GM10266 (cell line): Measurements from ENCODE around the gene KCND3.

ENCODE experiments used
- DNase-seq: peaks from one replicate; pipeline ENCODE4 v3.0.0; 2012; ENCODE audit errors: extremely low spot score
- TF ChIP-seq, protein P1 (sequence below): IDR thresholded peaks from 2 replicates; pipeline ENCODE4 v1.5.1; 2012; ENCODE audit warnings: mild to moderate bottlenecking, low read depth; ENCODE audit not compliant: control insufficient read depth, insufficient read depth; ENCODE audit errors: missing control alignments

The KCND3 gene

DNA sequence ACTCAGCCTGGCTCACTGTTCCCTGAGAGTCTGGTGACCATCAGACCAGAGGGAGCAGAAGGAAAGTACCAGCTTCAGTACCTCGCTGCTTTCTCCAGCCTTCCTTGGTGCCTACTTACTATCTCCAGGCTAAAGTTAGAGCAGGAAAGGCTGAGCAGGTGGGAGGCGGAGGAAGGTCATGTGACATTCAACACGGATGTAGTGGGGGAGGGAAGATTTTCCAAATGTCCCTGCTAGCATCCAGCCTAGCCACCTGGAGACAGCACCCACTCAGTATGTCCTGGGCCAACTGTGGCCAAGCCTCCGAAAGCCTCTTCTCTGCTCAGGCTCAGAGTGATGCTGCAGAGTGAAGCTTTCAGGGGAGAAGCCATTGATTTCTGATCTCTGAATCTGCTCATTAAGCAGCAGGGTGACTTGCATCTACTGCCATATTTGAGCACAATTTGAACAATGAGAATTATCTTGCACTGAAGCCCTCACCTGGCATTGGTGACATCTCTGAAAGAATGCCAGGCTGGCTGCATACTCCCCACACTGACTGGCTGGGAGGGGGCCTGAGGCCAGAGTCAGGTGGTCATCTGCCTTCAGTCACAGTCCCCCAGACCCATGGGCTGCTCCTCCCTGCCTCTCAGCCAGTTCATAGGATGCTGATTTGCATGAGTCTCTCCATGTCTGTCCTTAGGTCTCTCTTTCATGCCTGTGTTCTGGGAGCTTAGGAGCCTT lies 86.2 kb downstream of the KCND3 start:
- no peak for DNase-seq
- TF ChIP-seq, protein P1, sequence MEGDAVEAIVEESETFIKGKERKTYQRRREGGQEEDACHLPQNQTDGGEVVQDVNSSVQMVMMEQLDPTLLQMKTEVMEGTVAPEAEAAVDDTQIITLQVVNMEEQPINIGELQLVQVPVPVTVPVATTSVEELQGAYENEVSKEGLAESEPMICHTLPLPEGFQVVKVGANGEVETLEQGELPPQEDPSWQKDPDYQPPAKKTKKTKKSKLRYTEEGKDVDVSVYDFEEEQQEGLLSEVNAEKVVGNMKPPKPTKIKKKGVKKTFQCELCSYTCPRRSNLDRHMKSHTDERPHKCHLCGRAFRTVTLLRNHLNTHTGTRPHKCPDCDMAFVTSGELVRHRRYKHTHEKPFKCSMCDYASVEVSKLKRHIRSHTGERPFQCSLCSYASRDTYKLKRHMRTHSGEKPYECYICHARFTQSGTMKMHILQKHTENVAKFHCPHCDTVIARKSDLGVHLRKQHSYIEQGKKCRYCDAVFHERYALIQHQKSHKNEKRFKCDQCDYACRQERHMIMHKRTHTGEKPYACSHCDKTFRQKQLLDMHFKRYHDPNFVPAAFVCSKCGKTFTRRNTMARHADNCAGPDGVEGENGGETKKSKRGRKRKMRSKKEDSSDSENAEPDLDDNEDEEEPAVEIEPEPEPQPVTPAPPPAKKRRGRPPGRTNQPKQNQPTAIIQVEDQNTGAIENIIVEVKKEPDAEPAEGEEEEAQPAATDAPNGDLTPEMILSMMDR, result no peak

DNA sequence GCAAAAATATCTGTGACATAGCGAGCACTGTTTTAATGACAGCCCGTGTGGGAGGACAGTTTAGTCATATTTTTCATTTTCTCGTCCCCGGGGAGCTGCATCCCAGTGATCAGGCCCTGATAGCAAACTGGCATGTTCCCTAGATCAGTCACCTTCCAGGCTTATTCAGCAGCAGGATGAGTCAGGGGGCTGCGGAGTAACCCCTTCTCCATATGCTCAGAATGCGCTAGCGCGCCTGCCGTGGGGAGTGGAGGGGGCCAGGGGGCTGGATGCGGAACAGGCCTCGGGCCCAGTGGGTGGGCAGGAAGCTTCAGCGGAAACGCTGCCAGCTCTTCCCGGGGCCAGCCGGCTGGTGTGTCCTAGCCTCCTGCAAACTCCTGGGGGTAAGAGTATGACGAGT lies 94.0 kb downstream of the KCND3 start:
- DNase-seq, result no peak
- TF ChIP-seq, protein P1, result no peak

- TF ChIP-seq, protein P1, result no peak
- DNase-seq, result no peak
These were observed 94.5 kb downstream of the KCND3 start for GRCh38 chr1:111895017-111895416.

DNA sequence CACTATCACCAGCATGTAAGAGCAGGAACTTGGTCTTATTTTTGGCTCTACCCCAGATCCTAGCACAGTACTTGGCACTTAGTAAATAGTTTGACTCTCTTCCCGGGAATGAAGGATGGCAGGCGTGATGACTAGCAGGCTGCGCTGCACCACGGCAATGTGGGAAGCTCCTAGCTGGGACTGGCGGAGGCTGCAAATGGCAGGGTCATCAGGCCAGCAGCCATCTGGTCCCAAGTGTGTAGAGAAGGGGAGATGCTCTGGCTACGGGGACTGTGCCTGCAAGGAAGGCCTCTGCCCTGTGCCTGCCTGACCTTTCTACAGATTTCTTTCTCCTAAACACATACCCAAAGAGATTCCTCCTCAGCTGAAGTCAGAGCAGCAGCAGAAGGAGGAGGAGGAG lies 95.0 kb downstream of the KCND3 start:
- TF ChIP-seq, protein P1, result no peak
- no peak for DNase-seq

GRCh38 chr1:111891566-111891965 lies 97.9 kb downstream of the KCND3 start:
- DNase-seq, result no peak
- TF ChIP-seq, protein P1, result no peak

- no peak for DNase-seq
- TF ChIP-seq, protein P1, result no peak
These were observed 100.6 kb downstream of the KCND3 start for GRCh38 chr1:111888740-111889376.

DNA sequence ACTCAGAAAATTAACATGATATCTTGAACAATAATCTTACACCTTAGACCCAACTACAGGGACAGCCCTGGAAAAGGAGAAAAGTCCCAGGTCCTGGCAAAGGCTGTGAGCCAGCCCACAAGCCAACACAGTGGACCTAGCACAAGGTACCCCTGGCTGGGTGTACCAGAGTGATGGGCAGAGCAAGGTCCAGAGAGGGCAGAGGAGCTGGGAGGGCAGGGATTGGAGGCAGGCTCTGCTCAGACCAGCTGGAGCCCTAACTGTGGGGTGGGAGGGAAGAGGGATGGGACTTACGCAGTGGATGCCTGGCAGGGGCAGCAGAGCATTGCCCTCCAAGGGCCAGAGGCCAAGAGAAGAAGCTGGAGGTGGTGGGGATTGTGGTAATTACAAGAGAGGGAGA lies 101.6 kb downstream of the KCND3 start:
- DNase-seq, result no peak
- TF ChIP-seq, protein P1, result no peak
